Activated CD4-positive, alpha-beta T cell treated with anti-CD3 and anti-CD28 coated beads, Interleukin-2, amount 50 U/mL, for 1 hour (primary cell): ENCODE results near the gene HERC2.
"Not testable (repeated sequence)": the region's sequence is repeated elsewhere in the genome, so short reads cannot be mapped to it uniquely, and the experiment has no call there.

Source experiments
- DNase-seq: peaks from one replicate; pipeline ENCODE4 v3.0.0-alpha.2; 2020

Gene HERC2

GRCh38 chr15:28322129-28322588, at the start of gene HERC2:
Gene HERC2, minus strand, starts transcription at chr15:28322179. Its CDS starts 746 bp downstream, at chr15:28321433.
- not testable (repeated sequence) for DNase-seq

GRCh38 chr15:28365502-28365901, 43.5 kb upstream of the HERC2 start:
- not testable (repeated sequence) for DNase-seq

DNA sequence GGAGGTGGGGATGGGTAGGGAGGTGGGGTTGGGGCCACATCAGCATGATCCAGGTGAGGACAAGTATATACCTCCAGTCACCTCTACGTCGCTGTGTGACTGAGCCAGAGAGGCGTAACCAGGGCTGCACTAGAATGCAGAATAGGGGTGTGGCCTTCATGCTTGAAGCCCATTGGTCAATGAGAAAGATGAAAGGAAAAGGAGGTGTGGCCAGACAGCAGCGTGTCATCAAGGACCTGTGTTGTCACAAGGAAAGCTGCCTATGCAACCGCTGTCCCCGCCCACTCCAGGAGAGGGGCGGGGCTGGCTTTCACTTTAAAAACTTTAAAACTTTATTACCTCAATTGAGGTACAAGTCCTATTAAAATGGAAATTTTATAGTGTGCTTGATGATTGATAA, 36.0 kb upstream of the HERC2 start, which contains the start of gene GOLGA6L24:
Gene GOLGA6L24, minus strand, starts transcription at position 101 of the 400 bp plus-strand sequence. Its CDS starts 61 bp downstream, at position 40.
- not testable (repeated sequence) for DNase-seq

DNA sequence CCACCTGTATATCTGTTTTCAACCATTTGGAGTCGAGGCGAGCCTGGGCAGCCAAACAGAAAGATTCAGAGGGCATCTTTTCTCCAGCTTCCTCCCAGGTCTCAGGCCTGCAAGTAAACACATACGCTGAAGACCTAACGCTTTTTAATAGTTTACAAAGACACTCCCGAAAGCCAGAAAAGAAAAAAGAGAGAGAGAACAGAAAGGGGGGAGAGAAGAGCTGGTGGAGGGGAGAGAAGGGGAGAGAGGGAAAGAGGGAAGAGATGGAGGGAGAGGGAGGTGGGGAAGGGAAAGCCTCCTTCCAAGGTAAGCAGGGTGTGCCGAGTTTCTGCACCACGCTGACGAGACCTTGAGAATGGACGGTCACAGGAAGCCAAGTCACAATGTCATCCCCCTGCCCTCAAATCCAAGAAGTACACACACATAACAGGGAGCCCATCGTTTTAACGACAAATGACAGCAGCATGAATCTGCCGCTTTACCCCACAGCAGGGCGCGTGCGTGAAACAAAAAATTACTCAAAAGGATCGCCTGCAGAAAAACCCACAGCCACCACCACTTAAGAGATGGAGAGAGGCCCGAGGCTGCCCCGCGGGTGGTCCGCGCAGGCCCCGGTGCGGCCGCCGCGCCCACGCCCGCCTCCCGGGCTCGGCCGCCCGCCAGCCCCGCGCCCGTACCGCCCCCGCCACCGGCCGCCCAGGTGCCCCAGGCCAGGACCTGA, 461 bp downstream of the HERC2 start:
- DNase-seq: not testable (repeated sequence)

DNA sequence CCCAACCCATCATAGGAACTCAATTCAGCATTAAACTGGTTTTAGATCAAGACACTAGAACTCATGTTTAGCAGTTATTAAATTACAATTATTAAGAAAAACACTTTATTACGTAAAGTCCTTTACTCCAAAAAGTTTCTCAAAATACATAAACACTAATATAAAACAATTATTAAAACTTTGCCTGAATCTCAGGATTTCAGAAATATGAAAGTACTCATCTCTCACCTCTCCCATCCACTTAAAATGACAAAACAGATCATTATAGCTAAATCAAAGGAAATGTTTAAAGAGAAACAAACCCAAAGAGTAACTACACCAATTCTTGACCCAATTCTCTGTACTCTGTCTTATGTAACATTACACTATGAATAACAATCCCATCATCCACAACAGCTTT, 2.3 kb downstream of the HERC2 start:
- DNase-seq: not testable (repeated sequence)

DNA sequence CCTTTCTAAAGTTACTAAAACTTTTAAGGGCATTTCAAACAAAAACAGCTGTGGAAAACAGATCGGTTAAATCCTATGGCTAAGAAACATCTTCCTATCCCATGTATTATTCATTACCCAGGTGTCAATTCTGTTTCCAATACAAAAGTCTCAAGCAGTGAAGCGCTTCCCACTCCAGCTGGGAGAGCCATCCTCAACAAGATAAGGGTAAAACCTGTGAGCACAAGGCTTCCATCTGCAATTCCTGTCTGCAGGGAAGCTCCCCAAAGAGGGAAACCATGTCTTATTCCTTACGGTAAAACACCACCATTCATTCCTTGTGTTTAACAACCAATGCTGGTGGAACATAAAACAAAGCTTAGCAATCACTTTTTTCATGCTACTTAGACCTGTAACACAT, 3.2 kb downstream of the HERC2 start:
- not testable (repeated sequence) for DNase-seq

- not testable (repeated sequence) for DNase-seq
Observed at GRCh38 chr15:28318122-28318521, 3.9 kb downstream of the HERC2 start.

DNA sequence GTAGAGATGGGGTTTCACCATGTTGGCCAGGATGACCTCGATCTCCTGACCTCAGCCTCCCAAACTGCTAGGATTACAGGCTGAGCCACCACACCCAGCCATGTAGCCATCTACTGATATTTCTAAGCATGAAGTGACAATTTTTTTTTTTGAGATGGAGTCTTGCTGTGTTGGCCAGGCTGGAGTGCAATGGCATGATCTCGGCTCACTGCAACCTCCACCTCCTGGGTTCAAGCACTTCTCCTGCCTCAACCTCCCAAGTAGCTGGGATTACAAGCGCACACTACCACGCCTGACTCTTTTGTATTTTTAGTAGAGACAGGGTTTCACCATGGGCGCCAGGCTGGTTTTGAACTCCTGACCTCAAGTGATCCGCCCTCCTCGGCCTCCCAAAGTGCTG, 5.0 kb downstream of the HERC2 start:
- not testable (repeated sequence) for DNase-seq

DNA sequence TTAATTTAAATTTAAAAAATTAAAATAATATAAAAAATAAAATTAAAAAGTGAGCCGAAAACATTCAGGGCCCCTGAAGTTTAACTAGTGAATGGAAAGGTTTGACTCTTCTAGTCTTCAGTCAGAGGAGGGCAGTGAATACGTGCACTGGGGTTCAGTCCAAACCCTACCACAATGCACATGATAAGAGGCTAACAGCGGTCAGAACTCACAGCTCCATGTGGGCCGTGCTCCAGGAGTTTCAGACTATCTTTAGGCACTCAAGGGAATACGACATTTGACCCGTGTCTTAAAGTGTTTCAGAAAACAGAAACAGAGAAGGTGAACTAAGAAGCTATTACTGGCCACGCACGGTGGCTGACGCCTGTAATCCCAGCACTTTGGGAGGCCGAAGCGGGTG, 11.5 kb downstream of the HERC2 start:
- not testable (repeated sequence) for DNase-seq

DNA sequence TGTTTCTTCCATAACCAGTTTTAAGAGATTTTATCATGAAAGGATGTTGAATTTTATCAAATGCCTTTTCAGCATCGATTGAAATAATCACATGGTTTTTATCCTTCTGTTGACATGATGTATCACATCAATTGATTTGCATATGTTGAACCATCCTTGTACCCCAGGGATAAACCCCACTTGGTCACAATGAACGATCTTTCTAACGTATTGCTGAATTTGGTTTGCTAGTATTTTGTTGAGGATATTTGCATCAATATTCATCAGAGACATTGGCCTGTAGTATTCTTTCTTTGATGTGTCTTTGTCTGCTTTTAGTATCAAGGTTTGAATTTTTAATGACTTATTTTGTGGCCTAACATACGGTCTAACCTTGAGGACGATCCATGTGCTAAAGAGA, 13.3 kb downstream of the HERC2 start:
- not testable (repeated sequence) for DNase-seq

- DNase-seq: not testable (repeated sequence)
Observed at GRCh38 chr15:28305700-28306099, 16.3 kb downstream of the HERC2 start.

GRCh38 chr15:28297434-28297833, 24.5 kb downstream of the HERC2 start:
- not testable (repeated sequence) for DNase-seq

GRCh38 chr15:28296814-28297213, 25.2 kb downstream of the HERC2 start:
- not testable (repeated sequence) for DNase-seq

DNA sequence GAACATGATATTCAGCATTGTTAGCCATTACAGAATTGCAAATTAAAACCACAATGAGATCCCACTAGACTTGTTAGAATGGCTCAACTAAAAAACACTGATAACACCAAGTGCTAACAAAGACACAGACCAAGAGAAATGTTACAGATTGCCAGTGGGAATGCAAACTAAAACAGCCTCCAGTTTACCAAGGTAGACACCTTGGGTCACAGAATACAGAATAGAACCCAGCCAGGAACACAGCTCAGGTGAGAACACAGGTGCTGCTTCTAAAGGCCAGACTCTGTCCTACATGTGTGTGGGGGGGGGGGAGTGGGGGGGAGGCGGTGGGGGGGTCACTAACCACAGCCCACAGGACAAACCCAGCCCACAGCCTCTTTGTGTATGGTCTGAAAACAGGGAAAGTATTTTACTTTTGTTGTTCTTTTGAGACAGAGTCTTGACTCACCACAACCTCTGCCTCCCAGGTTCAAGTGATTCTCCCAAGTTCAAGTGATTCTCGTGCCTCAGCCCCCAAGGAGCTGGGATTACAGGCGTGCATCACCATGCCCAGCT, 26.9 kb downstream of the HERC2 start:
- not testable (repeated sequence) for DNase-seq

DNA sequence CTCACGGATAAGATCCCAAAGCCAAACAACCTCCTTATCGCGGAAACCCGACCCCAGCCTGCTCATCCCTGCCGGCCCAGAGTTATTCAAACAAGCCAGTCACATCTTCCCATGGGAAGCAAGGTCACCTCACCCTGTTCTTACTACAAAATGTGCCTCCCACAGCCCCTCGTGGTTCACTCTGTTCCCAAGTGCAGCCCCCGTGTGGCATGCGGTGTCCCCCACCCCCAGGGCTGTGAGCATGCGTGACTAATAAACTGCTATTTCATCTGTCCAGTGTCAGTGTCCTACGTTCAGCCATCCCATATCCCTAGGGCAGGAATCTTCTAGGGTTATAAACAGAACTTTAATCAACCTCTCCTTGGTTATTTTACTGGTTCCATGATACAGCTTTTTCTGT, 27.4 kb downstream of the HERC2 start:
- DNase-seq: not testable (repeated sequence)

- DNase-seq: no peak
Observed at GRCh38 chr15:28289694-28290463, 32.1 kb downstream of the HERC2 start.

GRCh38 chr15:28288830-28289693, 32.9 kb downstream of the HERC2 start:
- not testable (repeated sequence) for DNase-seq

DNA sequence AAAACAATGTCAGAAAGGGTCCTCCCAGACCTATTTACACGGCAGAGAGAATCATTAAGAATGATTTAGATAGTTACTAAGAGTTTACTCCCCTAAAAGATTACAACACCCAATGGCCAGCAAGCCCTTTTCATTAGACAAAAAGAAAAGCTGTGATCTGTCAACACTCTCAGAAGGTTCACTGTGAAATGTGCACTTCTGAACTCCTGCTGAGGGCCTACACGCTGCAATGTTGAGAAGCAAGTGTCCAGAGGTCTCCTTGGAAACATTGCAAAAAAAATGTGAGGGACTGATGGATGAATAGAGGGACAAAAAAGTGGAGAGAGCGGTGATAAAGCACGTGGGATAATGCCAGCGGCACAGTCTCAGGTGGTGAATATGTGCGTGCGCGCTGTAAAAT, 35.3 kb downstream of the HERC2 start:
- DNase-seq: not testable (repeated sequence)

DNA sequence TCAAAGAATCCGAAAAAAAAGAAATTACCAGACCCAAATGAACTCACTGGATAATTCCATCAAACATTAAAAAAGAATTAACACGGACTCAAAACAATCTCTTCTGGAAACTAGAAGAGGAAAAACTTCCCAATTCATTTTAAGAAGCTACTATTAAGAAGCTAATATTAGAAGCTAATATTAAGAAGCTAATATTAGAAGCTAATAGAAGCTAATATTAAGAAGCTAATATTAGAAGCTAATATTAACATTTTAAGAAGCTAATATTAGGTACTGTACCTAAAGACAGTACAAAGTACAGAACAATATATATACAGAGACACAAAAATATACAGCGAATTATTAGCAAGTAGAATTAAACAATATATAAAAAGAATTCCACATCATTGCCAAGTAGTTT, 35.9 kb downstream of the HERC2 start:
- no peak for DNase-seq

GRCh38 chr15:28281876-28282275, 40.1 kb downstream of the HERC2 start:
- DNase-seq: no peak

DNA sequence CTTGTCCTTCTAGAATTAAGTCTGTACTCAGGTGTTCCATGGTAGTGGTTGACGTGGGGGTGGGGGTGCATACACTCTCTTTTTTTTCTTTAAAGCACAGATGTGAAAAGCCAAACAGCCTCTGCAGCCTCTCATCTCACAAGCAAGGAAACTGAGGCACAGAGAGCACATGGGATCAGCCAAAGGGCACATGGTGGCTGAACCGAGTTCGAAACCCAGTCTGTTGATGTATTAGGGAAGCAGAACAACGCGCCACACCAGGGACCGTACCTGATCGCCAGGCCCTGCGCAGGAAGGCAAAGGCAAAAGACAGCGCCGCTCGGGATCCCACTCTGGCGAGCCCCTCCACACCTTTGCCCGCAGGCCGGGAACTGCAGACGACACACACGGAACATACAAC, 47.3 kb downstream of the HERC2 start:
- no peak for DNase-seq

- no peak for DNase-seq
Observed at GRCh38 chr15:28273873-28274610, 47.9 kb downstream of the HERC2 start.
